Right renal pelvis (tissue), 4 donors: ENCODE measurements around the gene AP3S2. TPM values are rescaled to one million over a fixed set of nuclear protein-coding genes. Genes with fewer than 3 reads are reported as not detected.
"Not testable (repeated sequence)": the region's sequence is repeated elsewhere in the genome, so short reads cannot be mapped to it uniquely, and the experiment has no call there.

Experiments
- DNase-seq, 4 donors: peaks; one replicate each; pipeline ENCODE4 v3.0.0-alpha.2; 2013; ENCODE audit warnings: low read depth in 4 of 4, low spot score in 3 of 4, missing footprints in 1 of 4
- polyA plus RNA-seq, 4 donors: library from polyadenylated mRNA; unstranded; fragments of 120-200 nt; gene quantifications; one replicate each; pipeline ENCODE4 v1.2.1, GENCODE V29; 2013; ENCODE audit not compliant: insufficient read length in 4 of 4

AP3S2 gene
- polyA plus RNA-seq, 4 donors: 36.4 to 51.2 (median 40.2) TPM

DNA sequence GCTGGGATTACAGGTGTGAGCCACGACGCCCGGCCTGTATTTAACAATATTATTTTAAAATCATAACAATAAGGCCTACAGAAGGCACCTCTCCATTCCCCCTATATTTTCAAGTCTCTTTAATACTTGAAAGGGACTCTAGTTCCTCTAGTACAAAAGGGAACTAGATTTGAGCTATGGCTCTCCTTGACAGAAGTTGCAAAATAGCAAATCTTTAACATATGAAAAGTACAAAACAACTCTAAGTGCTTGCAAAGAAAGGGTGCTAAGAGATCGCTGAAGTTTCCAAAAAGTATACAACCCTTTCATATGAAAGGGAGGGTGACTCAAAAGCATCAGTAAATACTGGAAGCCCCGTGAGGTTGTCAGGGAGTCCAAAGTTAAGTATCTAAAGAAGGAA lies 23.8 kb downstream of the AP3S2 start:
- DNase-seq: no peak

DNA sequence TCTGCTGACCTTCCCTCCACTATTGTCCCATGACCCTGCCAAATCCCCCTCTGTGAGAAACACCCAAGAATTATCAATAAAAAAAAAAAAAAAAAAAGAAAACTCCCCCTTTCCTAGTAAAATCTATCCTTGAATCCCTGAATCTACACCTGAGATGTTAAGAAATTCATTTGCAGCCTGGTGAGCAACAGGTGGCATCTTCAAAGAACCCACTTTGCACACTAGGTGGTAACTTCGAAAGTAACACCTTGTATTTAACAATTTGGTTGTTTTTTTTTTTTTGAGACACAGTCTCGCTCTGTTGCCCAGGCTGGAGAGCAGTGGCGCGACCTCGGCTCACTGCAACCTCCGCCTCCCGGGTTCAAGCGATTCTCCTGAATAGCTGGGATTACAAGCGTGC lies 24.3 kb downstream of the AP3S2 start:
- not testable (repeated sequence) for DNase-seq

DNA sequence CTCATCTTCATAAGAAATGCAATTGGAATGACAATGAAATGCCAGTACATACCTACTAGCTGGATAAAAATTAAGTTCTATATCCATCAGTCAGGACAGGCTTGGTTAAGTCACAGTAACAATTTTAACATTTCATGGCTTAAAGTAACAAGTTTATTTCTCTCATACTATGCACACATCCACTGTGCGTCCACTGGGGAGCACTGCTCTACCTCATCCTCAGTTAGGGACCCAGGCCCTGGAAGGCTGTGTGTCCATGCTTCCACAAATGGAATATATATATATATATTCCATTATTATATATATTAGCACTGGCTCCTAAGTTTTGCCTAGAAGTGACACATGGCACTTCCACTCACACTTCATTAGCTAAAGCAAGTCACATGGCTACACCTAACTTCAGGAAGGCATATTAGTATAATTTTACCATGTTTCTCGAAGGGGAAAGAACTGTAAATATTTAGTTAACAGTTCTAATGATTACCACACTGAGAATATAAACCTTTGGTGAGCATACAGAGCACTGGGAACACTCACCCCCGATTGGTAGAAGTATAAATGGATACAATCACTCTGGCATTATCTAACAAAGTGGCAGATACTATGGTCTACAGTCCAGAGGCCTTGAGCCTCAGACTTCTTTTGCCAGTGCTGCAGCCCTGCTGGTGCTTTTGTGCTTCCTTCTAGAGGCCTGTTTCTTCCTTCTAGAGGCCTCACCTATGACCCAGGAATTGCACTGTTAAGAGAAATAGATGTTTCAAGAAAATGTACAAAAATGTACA lies 28.6 kb downstream of the AP3S2 start:
- no peak for DNase-seq

DNA sequence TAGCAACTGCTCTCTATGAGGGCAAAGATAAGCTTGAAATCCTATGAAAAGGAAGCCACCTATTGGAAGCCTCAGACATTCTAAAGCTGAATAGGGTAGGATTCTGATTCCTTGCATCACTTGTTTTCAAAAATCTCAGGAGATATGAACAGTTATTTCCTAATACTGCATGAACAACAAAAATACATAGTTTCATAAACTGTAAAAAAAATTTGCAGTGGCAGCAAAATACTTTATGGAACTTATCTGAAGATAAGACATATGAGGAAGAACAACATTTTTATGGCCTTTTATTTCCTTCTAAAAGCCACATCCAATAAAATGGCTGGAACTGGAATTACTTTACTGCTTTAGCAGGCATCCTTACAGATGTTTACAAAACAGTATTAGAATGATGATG lies 29.9 kb downstream of the AP3S2 start:
- DNase-seq: no peak

DNA sequence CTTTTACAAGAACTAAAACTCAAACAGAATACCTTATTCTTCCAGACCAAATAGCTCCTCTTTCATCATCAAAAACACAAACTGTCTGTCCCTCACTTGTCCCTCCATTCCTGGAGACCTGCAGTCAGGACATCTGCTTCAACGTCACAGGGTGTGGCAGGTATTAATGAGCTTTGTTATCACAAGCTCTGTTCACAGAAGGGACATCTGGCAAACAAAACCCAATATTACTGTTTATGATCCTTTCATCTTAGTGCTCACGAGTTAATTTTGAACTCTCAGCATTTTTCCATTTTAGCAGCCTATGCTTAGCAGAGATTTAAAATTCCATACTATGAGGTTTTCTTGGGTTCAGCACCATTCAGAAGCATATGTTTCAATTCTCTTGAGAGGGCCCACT lies 32.9 kb downstream of the AP3S2 start:
- no peak for DNase-seq

DNA sequence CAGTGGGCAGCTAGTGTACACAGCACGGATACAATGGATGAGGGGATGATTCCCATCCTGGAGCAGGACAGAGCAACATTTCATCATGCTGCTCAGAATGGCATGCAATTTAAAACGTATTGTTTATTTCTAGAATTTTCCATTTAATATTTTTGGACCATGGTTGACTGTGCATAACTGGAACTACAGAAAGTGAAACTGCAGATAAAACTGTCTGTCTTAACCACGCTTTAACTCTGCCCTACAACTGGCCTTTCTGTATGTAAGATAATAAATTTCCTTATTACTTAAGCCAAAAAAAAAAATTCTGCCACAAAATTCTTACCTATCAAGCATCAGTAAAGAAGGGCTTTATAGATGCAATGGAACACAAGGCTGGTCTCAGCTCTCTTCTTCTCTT lies 33.4 kb downstream of the AP3S2 start:
- no peak for DNase-seq

DNA sequence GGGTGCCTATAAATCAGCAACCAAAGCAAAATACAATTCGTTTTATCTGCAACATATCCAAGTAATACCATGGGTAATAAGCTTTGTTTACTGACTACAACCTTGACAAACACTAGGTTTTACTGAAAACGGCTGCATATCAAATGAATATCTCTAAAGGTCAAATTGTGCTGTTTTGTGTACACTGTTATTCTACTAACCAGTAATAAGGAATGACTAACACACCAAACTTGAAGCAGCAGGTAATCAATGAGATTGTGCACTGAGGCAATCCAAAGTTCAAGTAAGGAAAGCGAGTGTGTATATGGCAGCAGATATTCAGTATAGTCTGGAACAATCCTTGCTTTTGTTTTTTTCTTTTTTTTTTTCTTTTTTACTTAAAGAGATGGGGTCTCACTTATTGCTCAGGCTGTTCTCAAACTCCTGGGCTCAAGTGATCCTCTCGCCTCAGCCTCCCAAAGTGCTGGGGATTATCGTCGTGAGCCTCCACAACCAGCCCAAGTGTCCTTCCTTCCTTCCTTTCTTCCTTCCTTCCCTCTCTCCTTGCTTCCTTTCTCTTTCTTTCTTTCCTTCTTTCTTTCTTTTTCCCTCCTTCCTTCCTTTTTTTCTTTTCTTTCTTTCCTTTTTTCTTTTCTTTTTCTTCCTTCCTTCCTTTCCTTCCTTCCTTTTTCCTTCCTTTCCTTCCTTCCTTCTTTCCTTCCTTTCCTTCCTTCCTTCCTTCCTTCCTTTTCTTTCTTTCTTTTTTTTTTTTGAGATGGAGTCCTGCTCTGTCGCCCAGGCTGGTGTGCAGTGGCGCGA lies 34.9 kb downstream of the AP3S2 start:
- DNase-seq: no peak

DNA sequence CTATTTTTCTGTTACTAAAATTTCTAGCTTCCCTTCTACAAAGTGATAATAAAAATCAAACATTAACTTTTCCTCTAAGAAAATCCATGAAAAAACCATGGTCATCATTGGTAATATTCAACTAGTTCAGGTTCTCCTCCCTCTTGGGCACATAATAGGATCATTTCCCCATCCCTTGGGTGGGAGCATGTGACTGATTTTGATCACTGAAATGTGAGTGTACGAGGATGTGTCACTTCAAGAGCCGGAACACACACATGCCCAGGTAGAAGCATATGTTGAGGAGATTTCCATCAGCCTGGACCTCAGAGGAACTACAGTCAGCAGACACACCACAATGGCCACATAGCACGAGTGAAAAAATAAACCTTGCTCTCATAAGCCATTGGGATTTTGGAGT lies 36.1 kb downstream of the AP3S2 start:
- DNase-seq: no peak

DNA sequence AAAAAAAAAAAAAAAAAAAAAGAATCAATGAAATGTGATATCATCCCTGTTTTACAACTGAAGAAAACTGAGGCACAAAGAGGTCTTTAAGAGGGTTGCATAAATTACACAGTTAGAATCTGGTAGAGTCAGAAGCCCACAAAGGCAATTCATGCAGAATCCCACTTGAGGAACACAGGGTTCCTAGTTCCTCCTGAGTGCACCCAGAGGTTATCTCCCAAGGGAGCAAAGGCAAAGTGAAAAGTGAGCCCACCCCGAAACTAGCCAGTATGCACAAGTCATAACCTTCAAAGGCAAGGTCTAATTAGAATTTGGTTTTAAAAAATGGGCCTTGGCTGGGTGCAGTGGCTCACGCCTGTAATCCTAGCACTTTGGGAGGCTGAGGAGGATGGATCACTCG lies 37.8 kb downstream of the AP3S2 start:
- no peak for DNase-seq

DNA sequence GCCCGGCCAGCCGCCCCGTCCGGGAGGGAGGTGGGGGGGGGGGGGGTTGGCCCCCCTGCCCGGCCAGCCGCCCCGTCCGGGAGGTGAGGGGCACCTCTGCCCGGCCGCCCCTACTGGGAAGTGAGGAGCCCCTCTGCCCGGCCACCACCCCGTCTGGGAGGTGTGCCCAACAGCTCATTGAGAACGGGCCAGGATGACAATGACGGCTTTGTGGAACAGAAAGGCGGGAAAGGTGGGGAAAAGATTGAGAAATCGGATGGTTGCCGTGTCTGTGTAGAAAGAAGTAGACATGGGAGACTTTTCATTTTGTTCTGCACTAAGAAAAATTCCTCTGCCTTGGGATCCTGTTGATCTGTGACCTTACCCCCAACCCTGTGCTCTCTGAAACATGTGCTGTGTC lies 38.9 kb downstream of the AP3S2 start:
- not testable (repeated sequence) for DNase-seq

DNA sequence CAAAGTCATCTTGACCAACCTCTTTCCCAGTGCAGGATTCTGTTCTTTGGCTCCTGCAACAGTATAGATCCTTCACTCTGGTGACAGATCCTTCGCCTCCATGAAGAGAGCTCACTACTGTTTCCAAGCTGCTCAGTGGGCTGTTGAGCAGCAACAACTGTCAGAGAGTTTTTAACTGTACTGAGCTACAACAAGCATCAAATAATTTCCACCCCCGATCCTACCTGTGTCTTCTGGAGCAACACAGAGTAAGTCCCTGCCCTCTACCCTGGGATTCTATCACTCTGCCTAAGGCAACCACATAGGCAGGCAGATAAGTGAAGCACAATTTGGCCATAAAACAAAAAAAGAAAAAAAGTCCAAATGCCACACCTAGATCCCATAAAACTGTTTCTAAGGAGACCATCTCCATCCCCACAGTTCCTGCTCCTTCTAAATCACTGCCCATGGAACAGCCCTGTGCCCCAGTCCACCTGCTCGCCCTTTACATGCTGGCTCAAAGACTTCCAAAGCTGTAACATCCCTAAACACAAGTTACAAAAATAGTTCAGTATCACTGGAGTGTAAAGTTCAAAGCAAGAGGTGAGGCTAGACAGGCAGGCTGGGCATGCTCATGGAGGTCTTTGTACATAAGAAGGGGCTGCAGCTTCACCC lies 41.3 kb downstream of the AP3S2 start:
- no peak for DNase-seq

DNA sequence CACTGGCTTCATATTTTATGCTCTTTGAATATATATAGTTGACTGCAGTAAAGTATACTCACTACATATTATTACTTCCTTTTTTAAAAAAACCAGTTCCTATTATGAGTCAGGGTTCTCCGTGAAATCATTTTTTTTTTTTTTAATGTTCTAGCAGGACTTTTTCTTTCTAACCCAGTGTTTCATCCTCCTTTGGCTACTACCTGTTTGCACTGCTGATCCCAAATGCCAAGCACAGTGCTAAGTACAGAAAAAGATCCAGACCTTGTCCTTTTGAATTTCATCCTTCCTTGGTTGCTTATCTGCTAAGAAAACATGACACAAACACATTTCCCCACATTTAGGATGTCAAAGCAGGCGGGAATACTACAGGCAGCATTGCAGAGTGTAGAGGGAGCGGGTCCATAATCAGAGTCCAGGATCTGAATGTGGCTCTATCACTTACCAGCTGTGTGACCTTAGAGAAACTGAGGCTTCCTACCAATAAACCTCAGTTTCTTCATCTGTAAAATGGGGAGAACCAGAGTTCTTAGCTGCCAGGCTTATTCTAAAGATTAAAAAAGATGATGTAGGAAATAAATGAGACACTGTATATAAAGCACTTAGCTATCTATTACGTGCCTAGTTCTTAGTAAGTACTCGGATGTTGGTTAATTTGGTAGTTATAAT lies 42.0 kb downstream of the AP3S2 start:
- DNase-seq: no peak

DNA sequence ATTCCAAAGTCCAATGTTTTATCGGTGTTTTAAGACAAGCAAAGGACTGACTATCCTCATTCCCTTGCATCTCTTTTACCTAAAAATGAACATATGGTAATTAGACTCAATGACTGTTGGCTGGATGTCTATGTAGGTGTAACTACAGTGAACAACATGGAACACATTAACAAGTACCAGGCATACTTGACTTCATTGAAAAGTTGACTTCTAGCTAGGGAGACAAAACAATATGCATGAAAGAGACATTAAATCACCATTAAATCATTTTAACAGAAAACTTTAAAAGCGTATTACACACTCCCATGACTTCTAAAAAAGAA lies 44.9 kb downstream of the AP3S2 start:
- no peak for DNase-seq

DNA sequence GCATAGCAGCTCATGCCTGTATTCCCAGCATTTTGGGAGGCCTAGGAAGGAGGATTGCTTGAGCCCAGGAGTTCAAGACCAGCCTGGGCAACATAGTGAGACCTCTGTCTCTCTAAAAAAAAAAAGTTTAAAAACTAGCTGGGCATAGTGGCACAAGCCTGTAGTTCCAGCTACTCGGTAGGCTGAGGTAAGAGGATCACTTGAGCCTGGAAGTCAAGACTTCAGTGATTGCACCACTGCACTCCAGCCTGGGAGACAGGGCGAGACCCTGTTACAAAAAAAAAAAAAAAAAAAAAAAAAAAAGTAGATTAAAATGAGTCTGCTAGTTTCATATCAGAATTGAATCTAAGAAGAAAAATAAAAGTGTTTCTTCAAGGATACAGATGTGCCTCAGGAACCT lies 46.7 kb downstream of the AP3S2 start:
- no peak for DNase-seq

DNA sequence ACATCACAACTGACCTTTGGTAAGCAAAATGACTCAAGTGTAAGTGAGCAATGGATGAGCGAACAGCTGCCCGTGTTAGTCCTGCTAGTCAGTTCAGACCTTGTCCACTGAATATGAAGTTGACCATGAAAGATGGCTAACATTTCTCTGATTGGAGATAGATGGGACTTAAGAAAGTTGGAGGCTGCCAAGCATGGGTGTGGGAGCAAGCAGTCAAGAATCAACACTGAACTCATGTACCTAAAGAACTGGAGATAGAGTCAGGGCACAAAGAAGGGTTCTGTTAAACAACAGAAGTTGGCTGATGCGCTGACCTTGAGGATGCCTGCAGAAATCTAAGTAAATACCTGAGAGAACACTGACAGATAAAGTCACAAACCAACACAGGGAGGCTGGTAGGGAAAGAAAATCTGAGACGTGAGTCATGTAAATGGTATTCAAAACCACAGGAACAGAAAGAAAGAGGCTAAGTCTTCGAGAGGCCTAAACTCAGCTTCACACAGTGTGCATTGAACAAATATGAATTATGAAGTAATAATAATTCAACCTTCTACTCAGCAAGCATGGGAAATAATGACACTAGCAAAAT lies 48.4 kb downstream of the AP3S2 start:
- DNase-seq: no peak

DNA sequence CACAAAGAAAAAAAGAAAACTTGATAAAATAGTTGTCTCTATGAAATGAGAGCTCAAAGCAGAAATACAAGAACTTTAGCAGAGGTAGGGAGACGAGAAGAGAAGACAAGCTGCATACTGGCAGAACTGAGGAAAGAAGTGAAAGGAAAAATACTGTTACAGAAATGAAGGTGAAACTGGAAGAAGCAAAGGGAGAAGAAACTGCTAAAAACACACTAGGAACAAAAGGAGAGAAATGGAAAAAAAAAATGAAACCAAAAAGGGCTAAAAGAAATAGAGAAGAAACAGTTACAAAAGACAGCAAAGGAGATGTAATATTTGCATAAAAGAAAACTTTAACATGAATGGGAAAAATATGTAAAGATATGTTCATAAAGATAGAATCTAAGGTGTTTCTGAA lies 51.8 kb downstream of the AP3S2 start:
- no peak for DNase-seq

DNA sequence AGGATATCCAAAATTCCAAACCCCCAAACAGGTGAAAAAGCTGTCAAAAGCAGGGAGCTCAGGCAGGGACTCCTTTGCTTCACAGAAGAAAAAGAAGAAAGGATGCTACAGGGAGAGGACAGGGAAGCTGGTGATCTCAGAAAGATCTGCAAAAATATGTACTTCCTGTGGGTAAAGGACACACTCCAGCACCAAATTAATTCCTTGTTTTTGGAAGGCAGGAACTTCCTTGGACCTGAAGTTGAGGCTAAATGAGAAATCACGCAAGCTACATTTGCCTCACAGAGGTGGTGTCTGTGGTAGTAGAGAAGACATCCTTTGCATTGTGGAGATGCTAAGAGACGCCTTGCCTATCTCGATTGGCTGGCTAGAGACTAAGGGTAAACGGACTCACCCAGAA lies 52.5 kb downstream of the AP3S2 start:
- no peak for DNase-seq

DNA sequence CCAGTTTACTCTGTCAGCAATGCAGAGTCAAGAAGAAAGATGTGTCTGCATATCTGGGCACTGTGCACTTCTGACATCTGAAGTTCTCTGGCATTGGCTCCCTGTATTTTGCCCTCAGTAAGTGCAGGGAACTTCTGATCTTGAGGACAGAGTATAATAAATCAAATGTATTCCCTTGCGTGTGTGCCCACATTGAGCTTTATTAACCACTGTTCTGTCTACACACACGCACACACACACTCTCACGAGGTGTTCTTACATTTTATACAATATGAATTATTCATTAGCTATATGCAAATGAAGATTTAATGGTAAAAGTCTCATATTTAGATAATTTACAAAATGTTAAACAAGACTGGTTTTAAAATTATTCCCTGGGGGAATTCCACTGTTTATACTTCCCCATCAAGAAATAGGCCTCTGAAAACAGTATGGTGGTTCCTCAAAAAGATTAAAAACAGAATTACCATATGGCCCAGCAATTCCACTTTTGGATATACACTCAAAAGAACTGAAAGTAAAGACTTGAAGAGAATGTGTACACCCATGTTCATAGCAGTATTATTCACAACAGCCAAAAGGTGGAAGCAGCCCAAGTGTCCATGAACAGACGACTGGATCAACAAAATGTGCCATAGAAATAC lies 54.5 kb downstream of the AP3S2 start:
- DNase-seq: no peak

DNA sequence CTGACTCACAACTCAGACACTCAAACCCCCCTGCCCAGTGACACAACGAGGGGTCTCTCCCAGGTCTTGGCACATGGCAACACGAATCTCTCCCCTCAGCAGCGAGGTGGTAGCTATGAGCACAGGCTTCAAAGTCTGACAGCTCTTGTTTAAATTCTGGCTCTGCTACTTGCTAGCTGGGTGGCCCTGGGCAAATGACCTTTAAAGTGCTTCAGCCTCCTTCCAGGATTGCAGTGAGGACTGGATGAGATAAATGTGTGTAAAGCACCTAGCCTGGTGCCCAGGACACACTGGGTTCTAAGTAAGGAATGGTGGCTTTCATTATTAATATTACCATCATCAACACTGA lies 56.0 kb downstream of the AP3S2 start:
- no peak for DNase-seq

DNA sequence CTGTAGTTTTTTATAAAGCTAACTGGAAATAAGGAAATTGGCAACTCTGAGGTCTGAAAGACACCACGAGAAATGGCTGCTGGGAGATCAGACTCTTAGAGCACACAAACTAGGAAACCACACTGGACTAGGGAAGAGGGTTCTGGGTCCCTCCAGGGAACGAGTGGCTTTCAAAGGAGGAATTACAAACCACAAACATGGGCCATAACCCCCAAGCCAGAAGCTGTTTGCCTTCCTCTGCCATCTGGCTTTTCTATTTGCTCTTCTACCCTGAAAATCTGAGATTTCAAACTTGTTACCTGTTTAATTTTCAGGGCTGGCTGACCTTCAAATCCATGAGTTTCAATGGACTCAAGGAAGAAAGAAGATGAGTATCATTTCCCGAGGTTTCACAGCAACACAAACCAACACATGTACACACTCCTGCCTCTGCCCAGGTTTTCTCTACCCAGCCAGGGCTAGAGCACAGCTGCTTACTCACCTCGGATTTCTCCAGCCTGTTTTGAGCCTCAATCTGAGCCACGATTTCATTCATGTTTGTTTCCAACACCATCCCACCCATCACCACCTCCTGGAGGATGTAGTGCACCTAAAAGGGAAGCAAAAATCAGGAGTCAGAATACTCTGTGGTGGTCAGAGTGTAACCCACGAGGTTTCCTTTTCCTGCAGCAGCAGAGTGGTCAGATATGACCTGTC lies 56.5 kb downstream of the AP3S2 start:
- no peak for DNase-seq
